Measurements from ENCODE around the gene SLC25A21.
"Not testable (repeated sequence)": the region's sequence is repeated elsewhere in the genome, so short reads cannot be mapped to it uniquely, and the experiment has no call there.

SLC25A21 gene

GRCh38 chr14:37172024-37172869 lies at the start of gene SLC25A21:
Gene SLC25A21, minus strand, starts transcription at chr14:37172606.
- peak; percentile 24 for DNase-seq

- DNase-seq: no peak
These were observed 48.7 kb upstream of the SLC25A21 start for GRCh38 chr14:37221073-37221472.

DNA sequence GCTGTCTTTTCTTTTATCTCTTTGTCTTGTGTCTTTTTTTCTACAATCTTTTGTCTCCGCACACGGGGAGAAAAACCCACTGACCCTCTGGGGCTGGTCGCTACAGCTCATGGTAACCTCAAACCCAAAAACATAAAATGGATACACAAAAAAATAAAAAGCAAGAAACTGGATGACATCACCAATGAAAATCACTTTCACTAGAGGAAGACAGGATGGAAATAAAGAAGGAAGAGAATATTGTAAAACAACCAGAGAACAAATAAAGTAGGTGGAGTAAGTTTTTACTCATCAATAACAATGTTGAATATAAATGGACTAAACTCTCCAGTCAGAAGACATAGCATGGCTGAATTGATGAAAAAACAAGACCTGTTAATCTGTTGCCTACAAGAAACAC lies 42.9 kb upstream of the SLC25A21 start:
- DNase-seq: no peak

- DNase-seq: no peak
These were observed 40.6 kb upstream of the SLC25A21 start for GRCh38 chr14:37213016-37213415.

DNA sequence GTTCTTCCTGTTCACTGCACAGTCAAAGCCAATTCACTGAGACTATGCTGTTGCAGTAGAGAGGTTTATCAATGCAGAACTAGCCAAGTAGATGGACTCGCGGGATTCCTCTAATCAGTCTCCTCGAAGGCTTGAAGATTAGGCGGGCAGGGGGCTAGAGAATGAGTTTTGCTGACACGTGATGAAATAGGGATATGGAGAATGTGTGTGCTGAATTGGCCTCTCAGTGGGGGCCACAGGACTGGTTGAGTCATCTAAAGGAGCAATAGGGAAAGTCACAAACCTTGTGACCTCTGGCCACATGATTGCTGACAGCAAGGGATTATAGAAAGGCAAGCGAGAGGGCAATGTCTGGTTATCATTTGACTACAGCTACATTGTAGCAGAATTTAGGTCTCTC lies 38.0 kb upstream of the SLC25A21 start:
- DNase-seq: no peak

DNA sequence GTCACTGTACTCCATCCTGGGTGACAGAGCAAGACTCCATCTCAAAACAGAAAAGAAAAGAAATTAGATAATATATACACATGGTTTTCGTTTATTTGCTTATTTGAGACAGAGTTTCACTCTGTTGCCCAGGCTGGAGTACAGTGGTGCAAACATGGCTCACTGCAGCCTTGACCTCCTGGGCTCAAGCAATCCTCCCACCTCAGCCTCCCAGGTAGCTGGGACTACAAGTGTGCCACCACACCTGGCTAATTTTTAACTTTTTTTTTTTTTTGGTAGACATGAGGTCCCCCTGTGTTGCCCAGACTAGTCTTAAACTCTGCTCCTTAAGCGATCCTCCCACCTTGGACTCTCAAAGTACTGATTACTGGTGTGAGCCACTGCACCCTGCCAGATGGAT lies 37.2 kb upstream of the SLC25A21 start:
- DNase-seq: not testable (repeated sequence)

- not testable (repeated sequence) for DNase-seq
These were observed 33.5 kb upstream of the SLC25A21 start for GRCh38 chr14:37205623-37206605.

- no peak for DNase-seq
These were observed 31.0 kb upstream of the SLC25A21 start for GRCh38 chr14:37203423-37203822.

GRCh38 chr14:37202812-37203211 lies 30.4 kb upstream of the SLC25A21 start:
- DNase-seq: no peak

- no peak for DNase-seq
These were observed 29.9 kb upstream of the SLC25A21 start for GRCh38 chr14:37202265-37202664.

GRCh38 chr14:37201724-37202123 lies 29.3 kb upstream of the SLC25A21 start:
- no peak for DNase-seq

- no peak for DNase-seq
These were observed 26.5 kb upstream of the SLC25A21 start for GRCh38 chr14:37198907-37199306.

- DNase-seq: no peak
These were observed 25.8 kb upstream of the SLC25A21 start for GRCh38 chr14:37198273-37198598.

- peak; percentile 12 for DNase-seq
These were observed 25.2 kb upstream of the SLC25A21 start, which contains the start of gene MIPOL1 for GRCh38 chr14:37197421-37198272. Gene MIPOL1, plus strand, starts transcription at chr14:37197937. Its CDS starts 49,952 bp downstream, at chr14:37247889.

DNA sequence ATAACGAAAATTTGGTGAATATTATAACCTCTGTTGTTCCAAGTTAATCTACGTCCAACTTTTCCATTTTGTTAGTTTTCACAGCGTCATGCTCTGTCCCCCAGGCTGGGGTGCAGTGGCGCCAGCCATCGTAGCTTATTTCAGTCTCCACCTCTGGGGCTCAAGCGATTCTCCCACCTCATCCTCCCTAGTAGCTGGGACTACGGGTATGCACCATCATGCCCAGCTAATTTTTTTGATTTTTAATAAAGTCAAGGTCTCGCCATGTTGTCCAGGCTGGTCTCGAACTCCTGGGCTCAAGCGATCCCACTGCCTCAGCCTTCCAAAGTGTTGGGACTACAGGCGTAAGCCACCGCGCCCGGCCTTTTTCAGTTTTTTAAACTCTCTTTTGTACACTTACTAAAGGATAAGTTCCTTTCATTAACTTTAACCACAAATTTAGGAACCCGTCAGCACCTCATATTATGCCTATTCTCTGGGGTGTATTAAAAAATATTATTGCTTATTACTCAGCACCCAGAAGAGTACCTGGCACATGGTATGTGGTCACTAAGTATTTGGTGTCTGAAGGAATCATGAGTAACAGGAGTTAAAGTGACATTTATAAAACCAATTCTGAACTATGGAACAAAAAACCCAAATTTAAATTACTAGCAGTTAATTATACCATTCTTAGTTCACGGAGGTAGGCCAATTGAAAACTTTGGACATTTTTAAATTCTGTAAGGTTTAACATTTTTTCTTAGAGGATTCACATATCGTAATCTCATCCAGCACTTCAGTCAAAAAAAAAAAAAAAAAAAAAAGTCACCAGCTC lies 24.4 kb upstream of the SLC25A21 start:
- DNase-seq: no peak

- DNase-seq: no peak
These were observed 22.9 kb upstream of the SLC25A21 start for GRCh38 chr14:37195327-37195726.

- no peak for DNase-seq
These were observed 22.3 kb upstream of the SLC25A21 start for GRCh38 chr14:37194698-37195097.

- not testable (repeated sequence) for DNase-seq
These were observed 17.3 kb upstream of the SLC25A21 start for GRCh38 chr14:37189733-37190132.

- DNase-seq: not testable (repeated sequence)
These were observed 15.6 kb upstream of the SLC25A21 start for GRCh38 chr14:37187840-37188577.

DNA sequence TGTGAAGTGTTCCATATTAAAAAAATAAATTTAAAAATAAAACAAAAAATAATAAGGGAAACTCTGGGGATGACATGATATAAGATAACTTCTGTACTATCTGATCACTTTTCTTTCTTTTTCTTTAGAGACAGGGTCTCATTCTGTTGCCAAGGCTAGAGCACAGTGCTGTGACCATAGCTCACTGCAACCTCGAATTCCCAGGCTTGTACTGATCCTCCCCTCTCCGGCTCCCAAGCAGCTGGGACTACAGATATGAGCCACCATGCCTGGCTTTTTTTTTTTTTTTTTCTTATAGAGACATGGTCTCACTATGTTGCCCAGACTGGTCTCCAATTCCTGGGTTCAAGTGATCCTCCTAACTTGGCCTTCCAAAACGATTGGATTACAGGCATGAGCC lies 14.9 kb upstream of the SLC25A21 start:
- DNase-seq: no peak

DNA sequence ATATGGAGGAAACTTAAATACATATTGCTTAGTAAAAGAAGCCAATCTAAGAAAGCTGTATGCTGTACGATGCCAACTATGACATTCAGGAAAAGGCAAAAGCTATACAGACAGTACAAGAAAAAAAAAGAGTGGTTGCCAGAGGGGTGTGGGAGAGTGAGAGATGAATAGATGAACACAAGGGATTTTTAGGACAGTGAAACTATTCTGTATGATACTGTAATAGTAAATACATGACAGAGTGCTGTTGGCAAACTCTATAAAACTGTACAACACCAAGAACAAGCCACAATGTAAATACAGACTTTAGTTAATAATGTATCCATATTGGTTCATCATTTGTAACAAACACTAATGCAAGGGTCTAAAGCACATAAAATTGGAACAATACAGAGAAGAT lies 14.5 kb upstream of the SLC25A21 start:
- DNase-seq: no peak
